M059J (cell line): ENCODE measurements around the gene CYP2U1. TPM values are rescaled to one million over a fixed set of nuclear protein-coding genes. Genes with fewer than 3 reads are reported as not detected.
A peak's percentile ranks its signal among the peaks of the same experiment; 100 is the strongest.
"Not testable (repeated sequence)": the region's sequence is repeated elsewhere in the genome, so short reads cannot be mapped to it uniquely, and the experiment has no call there.

Experiments used
- DNase-seq: peaks from one replicate; pipeline ENCODE4 v3.0.0-alpha.2; 2012; ENCODE audit warnings: low read depth
- total RNA-seq: library from RNA; depleted of rRNA; stranded (reverse); fragments of >200 nt; shearing (Covaris generic); gene quantifications from 2 replicates; pipeline ENCODE4 v1.2.3, GENCODE V29; 2014; rRNA removed

The CYP2U1 gene
- total RNA-seq, result 8.0 and 8.3 TPM in 2 replicates

- DNase-seq, result peak; percentile 74
Measured at GRCh38 chr4:107930821-107931774, at the start of gene CYP2U1. Gene CYP2U1 (plus strand): TSS chr4:107931549. CDS start chr4:107931644, 95 bp downstream.

DNA sequence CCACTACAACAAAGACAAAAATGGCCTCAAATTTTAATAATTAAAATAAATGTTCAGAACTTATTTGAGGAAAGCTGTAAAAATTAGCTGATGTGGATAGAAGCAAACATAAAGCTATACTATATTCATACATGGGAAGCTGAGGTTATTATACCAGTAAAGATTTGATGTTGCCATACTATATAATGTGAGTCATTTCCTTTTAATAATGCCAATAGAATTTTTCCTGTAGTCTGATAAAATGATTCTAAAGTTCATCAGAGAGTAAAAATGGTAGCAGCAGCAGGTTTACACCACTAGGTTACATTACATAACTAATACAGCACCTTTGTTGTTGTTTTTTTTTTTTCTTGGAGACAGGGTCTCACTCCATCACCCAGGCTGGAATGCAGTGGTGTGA lies 45.5 kb upstream of the CYP2U1 start:
- DNase-seq, result no peak

DNA sequence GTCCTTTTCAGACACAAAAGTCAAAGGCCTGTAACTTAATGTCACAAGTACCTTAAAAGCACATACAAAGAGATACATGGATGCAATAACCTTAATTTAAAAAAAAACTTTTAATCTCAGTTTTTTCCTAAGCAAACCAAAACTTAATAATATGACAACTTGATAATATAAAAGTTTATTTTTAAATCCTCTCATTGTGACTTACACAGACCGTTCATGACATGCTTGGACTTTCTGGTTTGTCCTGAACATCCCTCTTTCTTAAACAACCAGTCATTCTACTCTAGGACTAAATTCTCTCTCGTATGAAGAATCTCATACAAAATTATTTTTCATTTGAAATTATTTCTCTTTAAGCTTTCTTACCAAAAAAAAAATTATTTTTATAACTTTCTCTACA lies 43.1 kb upstream of the CYP2U1 start:
- DNase-seq, result peak; percentile 3

DNA sequence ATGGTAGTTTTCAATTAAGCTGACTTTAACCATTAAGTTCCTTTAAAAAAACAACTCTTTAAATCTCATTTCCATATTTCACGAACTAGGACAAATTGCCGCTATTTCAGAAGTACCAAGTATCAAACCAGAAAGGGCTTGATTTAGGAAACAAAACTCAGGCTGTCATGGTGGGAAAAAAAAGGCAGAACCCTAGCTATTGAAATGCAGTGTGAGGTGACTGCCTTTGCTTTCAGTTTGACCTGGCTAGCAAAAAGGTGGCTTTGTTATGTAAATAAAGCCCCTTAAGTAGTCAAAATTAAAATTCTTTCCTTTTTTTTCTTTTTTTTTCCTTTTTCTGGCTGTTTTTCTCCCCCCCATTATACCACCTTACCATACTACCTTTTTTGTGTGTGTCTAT lies 40.6 kb upstream of the CYP2U1 start:
- no peak for DNase-seq

DNA sequence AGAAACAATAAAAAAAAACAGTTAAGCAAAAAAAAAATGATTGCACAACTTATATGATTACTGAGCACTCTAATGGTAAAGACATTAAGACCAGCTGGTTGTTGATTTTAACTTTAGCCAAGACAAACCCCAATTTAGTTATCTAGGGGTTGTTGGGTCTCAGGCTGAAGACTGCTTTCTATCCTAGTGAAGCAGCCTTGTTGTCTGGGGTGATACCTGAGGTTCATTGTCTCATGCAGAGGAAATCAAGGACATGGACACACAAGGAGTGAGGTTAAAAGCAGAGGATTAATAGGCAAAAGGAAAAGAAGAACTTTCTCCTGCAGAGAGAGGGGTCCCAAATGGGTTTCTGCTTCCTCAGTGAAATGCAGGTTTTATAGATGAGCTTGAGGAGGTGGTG lies 40.0 kb upstream of the CYP2U1 start:
- no peak for DNase-seq

DNA sequence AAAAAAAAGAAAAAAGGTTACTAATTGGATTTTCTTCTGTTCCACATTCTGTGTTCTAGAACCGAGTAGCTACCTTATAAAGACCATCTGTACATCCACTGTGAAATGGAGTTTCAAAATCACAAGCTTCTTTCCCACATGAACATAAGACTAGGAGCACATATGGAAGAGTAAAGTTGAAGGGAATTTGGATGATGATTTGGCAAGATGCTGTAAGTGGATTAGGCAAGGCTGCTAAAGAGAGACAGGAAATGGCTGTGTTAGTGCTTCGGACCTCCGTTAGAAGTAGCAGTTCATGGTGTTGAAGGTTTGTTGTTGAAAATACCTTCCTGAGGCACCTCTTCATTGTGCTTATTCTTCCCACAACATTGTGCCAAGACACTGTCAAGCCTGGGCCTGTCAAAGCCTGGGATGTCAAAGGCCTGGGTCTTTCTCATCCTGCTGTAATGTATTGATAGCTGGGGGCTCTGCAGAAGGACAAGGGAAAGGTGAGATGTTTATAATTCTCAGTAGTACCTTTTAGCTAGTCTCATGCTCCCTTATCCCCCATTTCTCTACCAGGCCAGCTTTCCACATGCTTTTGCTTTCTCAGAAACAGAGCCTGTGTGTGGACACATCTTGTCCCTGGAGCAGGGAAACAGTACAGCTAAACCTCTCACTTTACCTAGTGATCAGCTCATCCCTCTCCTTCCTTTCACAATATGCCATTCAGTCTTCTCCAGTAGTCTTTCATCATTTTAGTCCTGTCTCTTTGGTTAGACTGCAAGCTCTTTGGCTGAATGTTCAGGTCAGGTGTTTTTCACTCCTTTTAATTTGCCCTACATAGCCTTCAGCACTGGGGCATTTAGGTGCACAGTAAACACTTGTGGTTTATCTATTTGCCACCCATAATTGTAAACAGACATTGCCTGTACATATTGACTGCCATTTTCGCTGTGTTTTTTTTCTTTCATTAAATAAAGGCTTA lies 37.9 kb upstream of the CYP2U1 start:
- DNase-seq, result no peak

- no peak for DNase-seq
Measured at GRCh38 chr4:107894138-107894603, 37.2 kb upstream of the CYP2U1 start.

DNA sequence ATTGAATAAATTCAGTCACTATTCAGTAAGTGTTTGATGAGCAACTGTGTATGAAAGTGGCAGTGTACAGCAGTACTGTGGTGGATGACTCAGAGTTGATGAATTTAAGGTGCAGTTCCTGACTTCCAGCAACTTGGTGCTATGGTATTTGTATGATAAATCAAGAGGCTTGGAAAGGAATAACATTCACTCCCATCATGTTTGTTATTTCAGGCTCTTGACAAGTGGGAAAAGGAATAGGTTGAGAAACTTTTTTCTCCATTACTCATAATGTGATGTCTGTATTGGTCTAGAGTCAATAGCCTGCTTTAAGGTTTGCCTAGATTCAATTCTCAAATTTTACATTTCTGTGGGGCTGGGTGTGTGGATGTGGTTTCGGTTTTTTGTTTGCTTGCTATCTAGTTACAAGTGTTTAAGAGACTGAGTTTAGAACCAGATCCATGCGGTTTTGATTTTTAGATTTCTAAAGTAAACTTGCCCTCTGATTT lies 35.1 kb upstream of the CYP2U1 start:
- DNase-seq, result peak; percentile 96

GRCh38 chr4:107896646-107897045 lies 34.7 kb upstream of the CYP2U1 start:
- no peak for DNase-seq

GRCh38 chr4:107897823-107898222 lies 33.5 kb upstream of the CYP2U1 start:
- no peak for DNase-seq

DNA sequence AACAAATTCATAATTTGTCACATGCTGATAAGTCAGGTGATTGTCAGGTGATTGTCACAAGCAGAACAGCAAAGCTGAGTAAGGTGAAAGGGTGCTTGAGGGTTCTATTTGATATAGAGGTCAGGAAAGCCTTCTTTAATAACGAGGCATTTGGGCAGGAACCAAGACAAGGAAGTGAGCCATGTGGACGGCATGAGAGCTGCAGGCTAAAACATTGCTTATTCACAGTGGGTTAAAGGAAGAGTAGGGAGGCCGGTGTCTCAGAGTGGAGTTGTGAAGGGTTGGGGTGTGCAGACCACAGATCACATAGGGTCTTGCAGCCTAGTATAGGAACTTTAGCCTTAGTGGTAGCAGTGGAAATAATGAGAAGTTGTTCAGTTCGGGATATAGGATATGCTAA lies 31.3 kb upstream of the CYP2U1 start:
- DNase-seq, result no peak

DNA sequence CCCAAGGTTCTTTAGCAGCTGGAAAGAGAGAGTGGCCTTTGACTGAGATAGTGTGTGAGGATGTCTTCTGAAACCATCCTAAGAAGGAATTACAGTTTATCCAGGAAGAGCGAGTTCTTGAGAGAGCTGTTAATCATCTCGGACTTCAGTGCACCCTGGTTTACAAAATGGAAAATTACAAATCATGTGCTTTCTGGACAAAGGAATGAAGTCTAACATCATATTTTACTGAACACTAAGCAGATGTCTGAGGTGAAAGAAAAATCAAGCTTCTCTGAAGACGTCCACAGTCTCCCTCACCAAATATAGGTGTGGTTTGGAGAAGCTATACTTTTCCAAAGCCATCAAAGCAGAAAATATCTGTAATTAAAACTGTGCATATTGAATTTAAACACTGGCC lies 30.8 kb upstream of the CYP2U1 start:
- no peak for DNase-seq

DNA sequence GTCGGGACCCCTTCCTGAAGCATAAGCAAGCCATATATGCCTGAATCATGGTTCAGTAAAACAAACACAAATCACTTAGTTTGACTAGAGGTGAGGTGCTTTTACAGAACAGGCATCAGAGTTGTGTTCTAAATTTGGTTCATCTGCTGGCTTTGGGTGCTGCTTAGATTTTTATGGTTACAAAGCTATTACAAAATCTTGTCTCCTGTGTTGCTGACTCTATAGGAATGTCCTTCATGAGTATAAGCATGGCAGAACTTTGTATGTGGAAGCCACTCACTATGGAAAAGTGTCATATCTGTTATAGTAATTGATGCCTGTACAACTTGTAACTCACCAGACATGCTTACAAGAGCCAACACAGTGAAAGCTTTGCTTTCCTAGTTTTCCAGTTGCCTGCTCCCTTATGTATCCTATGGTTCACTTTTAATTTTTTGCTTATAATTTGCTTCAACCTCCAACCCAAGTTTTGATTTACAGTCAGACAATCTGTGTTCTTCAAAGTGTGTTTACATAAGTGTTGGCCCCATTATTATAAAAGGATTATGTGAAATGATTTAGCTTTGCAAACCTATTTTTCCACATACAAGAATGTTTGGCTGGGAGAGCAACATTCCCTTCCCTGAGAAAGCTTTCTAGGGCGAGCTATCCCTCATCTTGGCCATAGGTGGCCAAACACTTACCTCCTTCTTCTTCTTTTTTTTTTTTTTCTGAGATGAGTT lies 30.0 kb upstream of the CYP2U1 start:
- no peak for DNase-seq

GRCh38 chr4:107902715-107903114 lies 28.6 kb upstream of the CYP2U1 start:
- DNase-seq, result no peak

GRCh38 chr4:107905082-107905481 lies 26.3 kb upstream of the CYP2U1 start:
- DNase-seq, result not testable (repeated sequence)

GRCh38 chr4:107906458-107907100 lies 24.8 kb upstream of the CYP2U1 start:
- DNase-seq, result no peak

GRCh38 chr4:107908377-107908776 lies 23.0 kb upstream of the CYP2U1 start:
- DNase-seq, result no peak

DNA sequence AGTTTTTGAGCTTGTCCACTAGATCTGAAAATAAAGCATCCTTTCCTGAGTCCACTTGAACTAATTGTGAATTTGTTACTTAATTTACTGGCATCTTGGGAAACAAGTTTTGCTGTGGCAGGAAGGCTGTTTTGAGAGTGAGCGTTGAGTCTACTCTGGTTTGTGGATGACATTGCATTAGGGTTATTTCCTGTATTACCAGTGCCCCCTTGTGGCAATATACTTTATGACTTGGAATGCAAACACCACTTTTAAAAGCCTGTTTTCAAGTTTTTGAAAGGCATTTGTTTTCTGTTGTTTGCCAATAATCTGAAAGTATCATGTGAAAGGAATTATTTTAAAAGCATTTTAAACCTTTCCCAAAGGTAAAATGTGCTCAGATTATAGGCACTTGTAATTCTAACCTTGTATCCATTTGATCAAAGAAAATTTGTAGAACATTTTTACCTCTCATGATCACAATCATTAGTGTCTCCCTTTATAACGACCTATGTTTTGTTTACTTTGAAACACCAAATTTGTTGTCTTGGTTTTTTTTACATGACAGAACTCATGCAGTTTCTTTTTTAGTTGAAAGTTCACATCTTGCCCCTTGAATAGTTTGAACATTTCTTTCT lies 18.0 kb upstream of the CYP2U1 start:
- DNase-seq, result peak; percentile 59

- no peak for DNase-seq
Measured at GRCh38 chr4:107915220-107915619, 16.1 kb upstream of the CYP2U1 start.

- no peak for DNase-seq
Measured at GRCh38 chr4:107916623-107917022, 14.7 kb upstream of the CYP2U1 start.
